ENCODE measurements around the gene SYDE2.

The SYDE2 gene

DNA sequence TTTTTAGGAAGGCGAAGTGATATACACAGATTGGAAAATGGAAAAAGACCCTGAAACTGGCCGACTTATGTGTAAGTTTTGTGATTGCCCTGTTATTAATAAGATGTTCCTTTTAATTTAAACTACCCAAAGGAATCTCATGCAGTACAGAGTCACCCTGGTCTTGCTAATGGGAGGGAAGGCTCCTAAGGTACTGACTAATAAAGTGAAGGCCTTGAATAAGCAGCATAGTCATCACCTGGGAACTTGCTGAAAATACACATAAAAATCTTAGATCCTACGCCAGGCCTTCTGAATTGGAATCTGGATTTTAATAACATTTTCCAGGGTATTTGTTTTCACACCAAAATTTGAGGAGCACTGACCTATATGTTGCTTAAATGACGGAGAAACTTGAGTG lies 79.1 kb downstream of the SYDE2 start:
- no peak for DNase-seq

DNA sequence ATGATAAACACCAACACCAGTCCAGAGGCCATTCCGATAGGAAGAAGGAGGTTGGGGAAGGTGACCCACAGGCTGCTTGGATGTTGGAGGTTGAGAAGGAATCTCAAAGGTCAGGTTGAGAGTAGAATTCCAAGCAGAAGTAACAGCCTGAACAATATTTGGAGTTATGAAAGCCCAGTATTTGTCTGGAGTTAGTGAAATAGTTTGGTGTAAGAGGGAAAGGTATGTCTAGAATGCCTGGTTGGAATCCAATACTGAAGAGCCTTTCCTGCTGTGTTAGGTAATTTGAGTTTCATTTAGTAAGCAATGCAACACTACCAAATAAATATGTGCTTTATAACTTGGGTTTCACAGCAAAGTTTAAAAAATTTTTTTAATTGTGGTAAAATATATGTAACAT lies 82.1 kb downstream of the SYDE2 start:
- no peak for DNase-seq

DNA sequence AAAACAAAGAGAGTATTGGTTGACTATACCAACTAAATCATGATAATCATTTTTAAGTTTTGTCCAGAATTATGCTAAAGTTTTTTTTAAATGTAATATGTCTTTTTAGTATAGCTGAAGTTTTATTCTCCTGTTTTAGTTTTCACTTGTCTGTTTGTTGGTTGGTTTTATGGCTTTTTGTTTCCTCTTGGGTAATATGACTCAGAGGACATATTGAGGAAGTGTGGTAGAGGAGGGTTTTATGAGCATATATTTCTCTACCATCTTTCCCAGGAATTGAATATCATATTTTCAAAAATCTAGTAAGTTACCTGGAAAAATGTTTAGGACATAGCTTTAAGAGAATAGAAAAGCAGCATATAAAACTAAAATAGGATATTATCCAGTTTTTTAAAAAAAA lies 84.0 kb downstream of the SYDE2 start:
- no peak for DNase-seq

DNA sequence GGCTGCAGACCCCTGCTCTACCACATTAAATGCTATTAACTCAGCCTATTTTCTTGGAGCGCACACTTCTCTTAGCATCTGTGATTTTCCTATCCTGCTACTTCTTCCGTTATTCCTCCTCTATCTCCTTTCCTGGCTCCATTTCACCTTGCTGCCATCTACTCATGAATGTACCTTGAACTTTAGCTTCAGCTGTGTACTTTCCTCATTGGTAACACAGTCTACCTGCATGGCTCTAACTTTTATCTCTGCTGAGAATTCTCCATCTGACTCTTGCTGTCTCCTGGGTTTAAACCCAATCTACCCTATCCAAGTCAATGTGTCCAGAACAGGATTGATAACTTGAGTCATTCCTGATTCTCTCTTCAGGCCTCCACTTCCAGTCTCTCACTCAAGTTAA lies 84.9 kb downstream of the SYDE2 start:
- no peak for DNase-seq

DNA sequence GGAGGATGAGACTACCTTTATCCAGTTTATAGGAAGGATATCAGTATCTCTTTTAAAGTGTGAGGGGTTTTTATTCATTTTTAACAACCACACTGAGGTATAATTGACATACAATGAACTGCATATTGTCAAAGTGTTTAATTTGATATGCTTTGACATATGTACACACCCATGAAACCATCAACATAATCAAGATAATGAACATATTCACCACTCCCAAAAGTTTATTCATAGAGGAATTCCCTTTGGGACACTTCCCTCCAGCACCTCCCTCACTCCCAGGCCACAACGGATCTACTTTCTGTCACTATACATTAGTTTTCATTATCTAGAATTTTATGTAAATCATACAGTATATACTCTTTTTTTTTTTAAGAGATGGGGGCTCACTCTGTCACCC lies 89.1 kb downstream of the SYDE2 start:
- no peak for DNase-seq

DNA sequence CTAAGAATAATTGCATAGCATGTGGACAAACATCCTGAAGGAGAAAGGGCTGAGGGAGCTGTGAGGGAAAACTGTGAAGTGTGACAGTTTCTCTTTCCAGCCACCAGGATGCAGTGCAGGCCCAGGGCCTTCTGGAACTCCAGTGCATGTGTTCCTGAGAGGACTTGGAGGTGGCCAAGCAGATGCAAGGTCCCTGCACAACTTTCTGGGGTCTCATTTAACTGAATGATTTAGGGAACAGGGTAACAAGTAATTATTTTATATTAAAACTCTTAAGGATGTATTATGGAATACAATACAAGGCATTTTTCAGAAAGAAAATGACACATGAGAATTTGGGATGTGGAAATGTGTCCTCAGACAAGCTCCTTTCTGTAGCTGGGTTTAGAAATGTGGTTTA lies 91.3 kb downstream of the SYDE2 start:
- no peak for DNase-seq
